Uterus (tissue), 2 donors: Measurements from ENCODE around the gene ABHD16A.

Source experiments
- POLR2A ChIP-seq, 2 donors: fragments of 450-650 bp; IDR thresholded peaks; one replicate each; pipeline ENCODE4 v1.6.1; 2016; ENCODE audit warnings: antibody characterized with exemption in 2 of 2, mild to moderate bottlenecking in 1 of 2, moderate library complexity in 1 of 2
- TF ChIP-seq, protein P1 (sequence below), 4 experiments: fragments of 200-600 bp in 2 of 4; fragments of 450-650 bp in 2 of 4; sonication (generic) in 2 of 4; IDR thresholded peaks; one replicate each; pipeline ENCODE4 v1.5.1; 2016 to 2019; ENCODE audit warnings: antibody characterized with exemption in 4 of 4, mild to moderate bottlenecking in 2 of 4, moderate library complexity in 1 of 4

GRCh38 chr6:31689249-31690110 lies 13.6 kb downstream of the ABHD16A start:
- TF ChIP-seq, protein P1, sequence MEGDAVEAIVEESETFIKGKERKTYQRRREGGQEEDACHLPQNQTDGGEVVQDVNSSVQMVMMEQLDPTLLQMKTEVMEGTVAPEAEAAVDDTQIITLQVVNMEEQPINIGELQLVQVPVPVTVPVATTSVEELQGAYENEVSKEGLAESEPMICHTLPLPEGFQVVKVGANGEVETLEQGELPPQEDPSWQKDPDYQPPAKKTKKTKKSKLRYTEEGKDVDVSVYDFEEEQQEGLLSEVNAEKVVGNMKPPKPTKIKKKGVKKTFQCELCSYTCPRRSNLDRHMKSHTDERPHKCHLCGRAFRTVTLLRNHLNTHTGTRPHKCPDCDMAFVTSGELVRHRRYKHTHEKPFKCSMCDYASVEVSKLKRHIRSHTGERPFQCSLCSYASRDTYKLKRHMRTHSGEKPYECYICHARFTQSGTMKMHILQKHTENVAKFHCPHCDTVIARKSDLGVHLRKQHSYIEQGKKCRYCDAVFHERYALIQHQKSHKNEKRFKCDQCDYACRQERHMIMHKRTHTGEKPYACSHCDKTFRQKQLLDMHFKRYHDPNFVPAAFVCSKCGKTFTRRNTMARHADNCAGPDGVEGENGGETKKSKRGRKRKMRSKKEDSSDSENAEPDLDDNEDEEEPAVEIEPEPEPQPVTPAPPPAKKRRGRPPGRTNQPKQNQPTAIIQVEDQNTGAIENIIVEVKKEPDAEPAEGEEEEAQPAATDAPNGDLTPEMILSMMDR (IDR thresholded peaks at IDR 0.05): no peak
- TF ChIP-seq POLR2A (IDR thresholded peaks at IDR 0.05): no peak
